H1 (cell line): ENCODE data around the gene EMP3. TPM values are rescaled to one million over a fixed set of nuclear protein-coding genes. Genes with fewer than 3 reads are reported as not detected.

ENCODE experiments used
- CTCF ChIA-PET: fragments of 300-600 bp; sonication (Branson Sonifier 250); formaldehyde crosslinking; loops from one replicate; lab custom pipeline; 2021; ENCODE audit not compliant: partially characterized antibody; lab: Charles Lee
- POLR2A ChIA-PET: fragments of 300-600 bp; sonication (Branson Sonifier 250); formaldehyde crosslinking; loops from one replicate; lab custom pipeline; 2021; ENCODE audit warnings: inconsistent platforms; ENCODE audit not compliant: partially characterized antibody; lab: Charles Lee
- DNase-seq, 2 experiments: peaks; one replicate each; pipeline versions ENCODE4 v3.0.0 to v3.0.0-alpha.2; 2010 to 2022; ENCODE audit warnings: low spot score in 2 of 2, low read depth in 1 of 2, mixed read lengths in 1 of 2
- FAIRE-seq: peaks from 2 replicates; lab custom pipeline; 2011; peaks lifted over from hg19 to GRCh38; lab: Jason Lieb, UNC
- H2AFZ ChIP-seq: 2 replicates; pipeline ENCODE4 v1.8.1; 2012; ENCODE audit warnings: low read length, inconsistent platforms
- H2AK5ac ChIP-seq: 2 replicates; pipeline ENCODE4 v1.6.1; 2013; ENCODE audit warnings: low read depth, low read length
- H2BK120ac ChIP-seq: replicated peaks from 2 replicates; pipeline ENCODE3; 2013; ENCODE audit warnings: low read depth, low read length, inconsistent platforms
- H2BK12ac ChIP-seq: 2 replicates; pipeline ENCODE4 v1.6.1; 2013; ENCODE audit warnings: low read depth, low read length
- H2BK15ac ChIP-seq: 2 replicates; pipeline ENCODE4 v1.6.1; 2013; ENCODE audit warnings: low read length
- H2BK20ac ChIP-seq: 2 replicates; pipeline ENCODE4 v1.6.1; 2013; ENCODE audit warnings: low read length
- H2BK5ac ChIP-seq: 2 replicates; pipeline ENCODE4 v1.6.1; 2013; ENCODE audit warnings: low read depth, low read length
- H3K14ac ChIP-seq: 2 replicates; pipeline ENCODE4 v1.6.1; 2013; ENCODE audit warnings: inconsistent platforms; ENCODE audit not compliant: insufficient read length
- H3K18ac ChIP-seq: 2 replicates; pipeline ENCODE4 v1.6.1; 2013; ENCODE audit warnings: low read length; ENCODE audit errors: extremely low read depth
- H3K23ac ChIP-seq: 2 replicates; pipeline ENCODE4 v1.6.1; 2013; ENCODE audit warnings: inconsistent platforms; ENCODE audit not compliant: insufficient read length
- H3K23me2 ChIP-seq: 2 replicates; pipeline ENCODE4 v1.6.1; 2013; ENCODE audit warnings: low read depth, low read length
- H3K27ac ChIP-seq: 2 replicates; pipeline ENCODE4 v1.6.1; 2011; ENCODE audit warnings: low read depth, low read length, inconsistent platforms
- H3K27me3 ChIP-seq, 4 experiments: replicated peaks in 1 of 4; 1 replicate in 1 of 4; 2 replicates in 3 of 4; pipeline versions ENCODE4 v1.6.1 to v1.8.1; 2011 to 2013; ENCODE audit warnings: low read length in 3 of 4, mild to moderate bottlenecking in 3 of 4, inconsistent platforms in 2 of 4, mixed read lengths in 2 of 4, moderate library complexity in 1 of 4; ENCODE audit not compliant: control insufficient read depth in 3 of 4, insufficient read depth in 3 of 4; ENCODE audit errors: extremely low read depth in 1 of 4
- H3K36me3 ChIP-seq, 4 experiments: 2 replicates each; pipeline versions ENCODE4 v1.6.1 to v1.8.1; 2011 to 2013; ENCODE audit warnings: mild to moderate bottlenecking in 4 of 4, low read length in 3 of 4, moderate library complexity in 2 of 4, control low read depth in 1 of 4, inconsistent platforms in 1 of 4; ENCODE audit not compliant: insufficient read depth in 4 of 4, control insufficient read depth in 2 of 4
- H3K4ac ChIP-seq: replicated peaks from 2 replicates; pipeline ENCODE3; 2013; ENCODE audit warnings: low read length, low read depth, mixed read lengths, inconsistent platforms; ENCODE audit not compliant: insufficient read length
- H3K4me1 ChIP-seq, 4 experiments: replicated peaks in 1 of 4; 1 replicate in 1 of 4; 2 replicates in 3 of 4; pipeline versions ENCODE4 v1.6.1 to v1.8.1; 2011 to 2013; ENCODE audit warnings: low read length in 3 of 4, inconsistent platforms in 2 of 4, mixed read lengths in 1 of 4; ENCODE audit not compliant: insufficient read depth in 4 of 4, control insufficient read depth in 3 of 4
- H3K4me2 ChIP-seq, 2 experiments: 2 replicates each; pipeline versions ENCODE4 v1.6.1 to v1.8.1; 2011 to 2013; ENCODE audit warnings: low read depth in 2 of 2, low read length in 2 of 2, control low read depth in 1 of 2, inconsistent platforms in 1 of 2, mild to moderate bottlenecking in 1 of 2; ENCODE audit not compliant: insufficient read depth in 1 of 2
- H3K4me3 ChIP-seq, 4 experiments: fragments of 200-600, 300-600 bp in 1 of 4; sonication (generic), shearing (Covaris generic), sonication (Bioruptor Twin) in 1 of 4; 2 replicates each; pipeline versions ENCODE4 v1.5.1 to v1.8.1; 2011 to 2016; ENCODE audit warnings: low read length in 4 of 4, low read depth in 3 of 4, control low read depth in 2 of 4, inconsistent platforms in 2 of 4, mild to moderate bottlenecking in 2 of 4, mixed read lengths in 1 of 4, moderate library complexity in 1 of 4; ENCODE audit not compliant: insufficient read depth in 2 of 4; ENCODE audit errors: extremely low read depth in 1 of 4
- H3K56ac ChIP-seq: replicated peaks from 2 replicates; pipeline ENCODE3; 2013; ENCODE audit warnings: low read depth, mild to moderate bottlenecking, mixed read lengths, low read length, inconsistent platforms; ENCODE audit not compliant: insufficient read length
- H3K79me1 ChIP-seq: 2 replicates; pipeline ENCODE4 v1.6.1; 2013; ENCODE audit warnings: low read depth, low read length, control low read depth
- H3K79me2 ChIP-seq, 2 experiments: 2 replicates each; pipeline versions ENCODE4 v1.6.1 to v1.8.1; 2012 to 2013; ENCODE audit warnings: low read length in 2 of 2, mild to moderate bottlenecking in 2 of 2, inconsistent platforms in 1 of 2; ENCODE audit not compliant: insufficient read depth in 2 of 2, control insufficient read depth in 1 of 2
- H3K9ac ChIP-seq, 4 experiments: replicated peaks in 1 of 4; 1 replicate in 1 of 4; 2 replicates in 3 of 4; pipeline versions ENCODE4 v1.6.1 to v1.8.1; 2011 to 2013; ENCODE audit warnings: low read depth in 3 of 4, low read length in 3 of 4, control low read depth in 2 of 4, mild to moderate bottlenecking in 2 of 4, moderate library complexity in 2 of 4, inconsistent platforms in 1 of 4; ENCODE audit errors: extremely low read depth in 1 of 4
- H3K9me3 ChIP-seq, 2 experiments: 2 replicates each; pipeline versions ENCODE4 v1.6.1 to v1.8.1; 2012 to 2013; ENCODE audit warnings: mild to moderate bottlenecking in 2 of 2, moderate library complexity in 2 of 2, control low read depth in 1 of 2, inconsistent platforms in 1 of 2, low read depth in 1 of 2, low read length in 1 of 2, mixed read lengths in 1 of 2; ENCODE audit not compliant: insufficient read depth in 2 of 2
- H4K20me1 ChIP-seq, 2 experiments: replicated peaks in 1 of 2; 2 replicates each; pipeline versions ENCODE3 to v1.8.1; 2011 to 2013; ENCODE audit warnings: inconsistent platforms in 2 of 2, low read length in 2 of 2, mild to moderate bottlenecking in 1 of 2; ENCODE audit not compliant: insufficient read depth in 2 of 2, control insufficient read depth in 1 of 2
- H4K5ac ChIP-seq: 2 replicates; pipeline ENCODE4 v1.6.1; 2013; ENCODE audit warnings: low read length, low read depth, mixed read lengths, inconsistent platforms; ENCODE audit not compliant: insufficient read length
- H4K8ac ChIP-seq: 2 replicates; pipeline ENCODE4 v1.8.0; 2013; ENCODE audit warnings: mild to moderate bottlenecking, moderate library complexity, low read length, inconsistent platforms; ENCODE audit not compliant: insufficient read depth; ENCODE audit errors: extremely low read depth
- H4K91ac ChIP-seq: replicated peaks from 2 replicates; pipeline ENCODE3; 2013; ENCODE audit warnings: low read length, mixed read lengths, inconsistent platforms; ENCODE audit not compliant: insufficient read length
- BCL11A ChIP-seq, 2 experiments: IDR thresholded peaks; one replicate each; pipeline ENCODE4 v1.6.1; 2011; ENCODE audit warnings: low read depth in 2 of 2, low read length in 2 of 2, mild to moderate bottlenecking in 2 of 2
- CREB1 ChIP-seq: IDR thresholded peaks from 2 replicates; pipeline ENCODE4 v1.6.1; 2012; ENCODE audit warnings: inconsistent platforms
- CTBP2 ChIP-seq: IDR thresholded peaks from 2 replicates; pipeline ENCODE4 v1.7.0; 2011; ENCODE audit warnings: borderline replicate concordance, mild to moderate bottlenecking, moderate library complexity, mixed read lengths, low read length; ENCODE audit not compliant: insufficient read depth, insufficient read length
- CTCF ChIP-seq, 3 experiments: IDR thresholded peaks; 1 replicate in 2 of 3; 2 replicates in 1 of 3; pipeline versions ENCODE4 v1.5.1 to v1.6.1; 2011; ENCODE audit warnings: low read length in 3 of 3, mild to moderate bottlenecking in 3 of 3, inconsistent platforms in 2 of 3, low read depth in 1 of 3, moderate library complexity in 1 of 3; ENCODE audit not compliant: insufficient read depth in 1 of 3; ENCODE audit errors: control extremely low read depth in 1 of 3
- EP300 ChIP-seq, 2 experiments: IDR thresholded peaks; 1 replicate in 1 of 2; 2 replicates in 1 of 2; pipeline ENCODE4 v1.6.1; 2011 to 2012; ENCODE audit warnings: low read depth in 2 of 2, low read length in 2 of 2, mild to moderate bottlenecking in 2 of 2, borderline replicate concordance in 1 of 2, inconsistent platforms in 1 of 2, moderate library complexity in 1 of 2
- POLR2A ChIP-seq, 2 experiments: IDR thresholded peaks; 1 replicate in 1 of 2; 2 replicates in 1 of 2; pipeline ENCODE4 v1.6.1; 2011; ENCODE audit warnings: low read depth in 2 of 2, low read length in 2 of 2, mild to moderate bottlenecking in 2 of 2; ENCODE audit errors: control extremely low read depth in 1 of 2
- RAD21 ChIP-seq, 2 experiments: IDR thresholded peaks in 1 of 2; conservative IDR thresholded peaks in 1 of 2; 2 replicates each; pipeline ENCODE4 v1.6.1; 2011; ENCODE audit warnings: low read depth in 2 of 2, low read length in 2 of 2, improper control_type of control experiment in 1 of 2, inconsistent platforms in 1 of 2, mild to moderate bottlenecking in 1 of 2, moderate library complexity in 1 of 2
- RFX5 ChIP-seq: IDR thresholded peaks from 2 replicates; pipeline ENCODE4 v1.6.1; 2011; ENCODE audit warnings: low read depth, low read length, improper control_type of control experiment, borderline replicate concordance
- SP1 ChIP-seq: IDR thresholded peaks from 2 replicates; pipeline ENCODE4 v1.6.1; 2011; ENCODE audit warnings: low read depth, low read length
- USF2 ChIP-seq: IDR thresholded peaks from 2 replicates; pipeline ENCODE4 v1.6.1; 2011; ENCODE audit warnings: low read length, improper control_type of control experiment
- WGBS, 2 experiments: shearing (Covaris generic) in 1 of 2; methylation state at CpG; one replicate each; pipeline versions ENCODE4 v1.1.6 to v1.1.7; 2013 to 2015; ENCODE audit warnings: low lambda C conversion rate in 2 of 2, mixed read lengths in 2 of 2, inconsistent platforms in 1 of 2, low coverage in 1 of 2, missing lambda C conversion rate in 1 of 2; ENCODE audit not compliant: insufficient replicate concordance in 2 of 2, insufficient coverage in 1 of 2, insufficient read length in 1 of 2; ENCODE audit errors: extremely low coverage in 1 of 2, missing lambda C conversion rate in 1 of 2; 5-methylcytosine and 5-hydroxymethylcytosine counted together
- polyA plus RNA-seq, 7 experiments: library from polyadenylated mRNA; depleted of rRNA in 3 of 7; stranded (reverse) in 5 of 7; unstranded in 2 of 7; fragments of >200 nt in 5 of 7; fragments of 200-250 nt in 2 of 7; gene quantifications; 1 replicate in 5 of 7; 2 replicates in 1 of 7; 4 replicates in 1 of 7; pipeline versions ENCODE4 v1.2.1 to v1.2.3, GENCODE V29; 2011 to 2013; ENCODE audit warnings: missing spikeins in 2 of 7, mixed read lengths in 2 of 7
- total RNA-seq: library from RNA; stranded (reverse); fragmentation: NEBNext Ultra II Directional; extraction: Animal tissue kit (Norgen Biotek cat#: 25700); gene quantifications from 2 replicates; pipeline ENCODE4 v1.2.1, GENCODE V29; 2021

Gene EMP3
- total and polyA plus RNA-seq, 2 of the 8 experiments (the other 6 are each of a cell fraction or from before 2014, with no cell fraction given), result 18.4 to 87.8 TPM

GRCh38 chr19:48359123-48359522 lies 33.8 kb downstream of the EMP3 start:
- H4K5ac ChIP-seq, result no peak overlapping the region
- H3K4ac ChIP-seq, result no peak overlapping the region
- no peak overlapping the region for H2BK15ac ChIP-seq
- WGBS, 2 experiments, result 86% methylated on average over 1 of the region's 5 CpGs; no CpG with 5 or more reads in 1 of the 2 experiments
- H3K23me2 ChIP-seq, result peaks cover 4% of the 10 kb centered on the region
- no peak overlapping the region for H3K27ac ChIP-seq
- no peak overlapping the region for H2BK12ac ChIP-seq
- no peaks in the 10 kb centered on the region for H3K27me3 ChIP-seq
- no peaks in the 10 kb centered on the region for H3K79me2 ChIP-seq
- no peaks in the 10 kb centered on the region for H3K4me1 ChIP-seq
- no peak overlapping the region for H4K8ac ChIP-seq
- DNase-seq, result no peak
- H3K23ac ChIP-seq, result no peak overlapping the region
- no peak overlapping the region for H3K18ac ChIP-seq
- no peak overlapping the region for H2AFZ ChIP-seq
- H2BK5ac ChIP-seq, result no peak overlapping the region
- CTCF ChIA-PET, result interaction anchor here (0.8 to 2.4 kb wide), 3 partner anchors 8 to 46 kb away, joined by 3 to 7 read pairs (median 6); no protein-coding TSS in a partner anchor
- no peak for FAIRE-seq
- H3K14ac ChIP-seq, result no peak overlapping the region
- no peaks in the 10 kb centered on the region for H3K79me1 ChIP-seq
- no peak overlapping the region for H2AK5ac ChIP-seq
- H3K56ac ChIP-seq, result no peak overlapping the region
- H3K9me3 ChIP-seq, result no peaks in the 10 kb centered on the region
- H3K36me3 ChIP-seq, result no peaks in the 10 kb centered on the region
- POLR2A ChIA-PET, result interaction anchor here (0.6 kb wide), 1 partner anchor 67 kb away, joined by 3 read pairs; no protein-coding TSS in a partner anchor
- H3K4me3 ChIP-seq, result no peak overlapping the region
- no peak overlapping the region for H2BK120ac ChIP-seq
- H2BK20ac ChIP-seq, result no peak overlapping the region
- no peak overlapping the region for H4K91ac ChIP-seq
- H4K20me1 ChIP-seq, result no peaks in the 10 kb centered on the region
- H3K4me2 ChIP-seq, result no peak overlapping the region
- no peak overlapping the region for H3K9ac ChIP-seq
- TF ChIP-seq BCL11A (IDR thresholded peaks at IDR 0.05; ENCODE audit: low read depth in 2 of 2, low read length in 2 of 2) (no peak), SP1 (no peak), CTBP2 (no peak), RFX5 (no peak), USF2 (no peak), POLR2A (IDR thresholded peaks at IDR 0.05; ENCODE audit: control extremely low read depth in 1 of 2, low read depth in 2 of 2, low read length in 2 of 2) (no peak), RAD21 (IDR thresholded peaks at IDR 0.05 in 1 of 2, conservative IDR thresholded peaks at IDR 0.05 in 1 of 2; ENCODE audit: low read depth in 2 of 2, low read length in 2 of 2) (no peak), CREB1 (no peak), EP300 (IDR thresholded peaks at IDR 0.05; ENCODE audit: borderline replicate concordance in 1 of 2, low read depth in 2 of 2, low read length in 2 of 2) (no peak), CTCF (IDR thresholded peaks at IDR 0.05; ENCODE audit: control extremely low read depth in 1 of 3, insufficient read depth in 1 of 3, low read depth in 1 of 3, low read length in 3 of 3) (no peak)
